HG02981 (cell line): ENCODE data around the gene SPDYC.

Source experiments
- ATAC-seq: cut with Tn5 transposase; IDR thresholded peaks from one replicate; pipeline ENCODE4 v1.9.1; 2021; ENCODE audit warnings: mild to moderate bottlenecking, moderate library complexity; ENCODE audit not compliant: unreplicated experiment

The SPDYC gene

DNA sequence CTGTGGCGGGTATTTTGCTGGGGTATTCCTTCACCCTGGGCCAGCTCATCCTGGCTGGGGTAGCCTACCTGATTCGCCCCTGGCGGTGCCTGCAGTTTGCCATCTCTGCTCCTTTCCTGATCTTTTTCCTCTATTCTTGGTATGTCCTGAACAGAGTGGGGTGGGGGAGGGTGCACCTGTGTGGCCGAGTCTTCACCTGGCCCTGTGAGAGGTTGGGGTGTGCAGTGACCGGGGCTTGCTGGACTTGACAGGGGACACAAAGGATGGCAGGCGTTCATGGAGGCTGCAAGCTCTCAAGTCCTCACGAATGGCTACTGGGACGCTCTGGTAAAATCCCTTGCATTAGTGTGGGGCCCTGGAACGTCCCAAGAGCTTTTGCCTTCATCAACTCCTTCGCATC lies 51.0 kb downstream of the SPDYC start:
- no peak for ATAC-seq
